HG03565 (cell line): ENCODE results near the gene MUC15.
"Not testable (repeated sequence)": the region's sequence is repeated elsewhere in the genome, so short reads cannot be mapped to it uniquely, and the experiment has no call there.

Experiments used
- ATAC-seq: cut with Tn5 transposase; IDR thresholded peaks from one replicate; pipeline ENCODE4 v1.9.1; 2021; ENCODE audit warnings: mild to moderate bottlenecking, moderate library complexity; ENCODE audit not compliant: unreplicated experiment

Gene MUC15

GRCh38 chr11:26571861-26572654 is at the start of gene MUC15:
TSS of gene MUC15 (minus strand) at chr11:26572263. CDS start at chr11:26567094, 5,169 bp downstream.
- ATAC-seq, result no peak

- ATAC-seq, result no peak
Measured at GRCh38 chr11:26621132-26621531, 49.1 kb upstream of the MUC15 start.

GRCh38 chr11:26620282-26621045 is 48.4 kb upstream of the MUC15 start:
- ATAC-seq, result no peak

- no peak for ATAC-seq
Measured at GRCh38 chr11:26618441-26618840, 46.4 kb upstream of the MUC15 start.

- ATAC-seq, result no peak
Measured at GRCh38 chr11:26613759-26614158, 41.7 kb upstream of the MUC15 start.

- no peak for ATAC-seq
Measured at GRCh38 chr11:26608507-26609146, 36.6 kb upstream of the MUC15 start.

- no peak for ATAC-seq
Measured at GRCh38 chr11:26607725-26608506, 35.9 kb upstream of the MUC15 start.

GRCh38 chr11:26599876-26600434 is 27.9 kb upstream of the MUC15 start:
- no peak for ATAC-seq

- ATAC-seq, result no peak
Measured at GRCh38 chr11:26599425-26599824, 27.4 kb upstream of the MUC15 start.

GRCh38 chr11:26597899-26598298 is 25.8 kb upstream of the MUC15 start:
- ATAC-seq, result no peak

- not testable (repeated sequence) for ATAC-seq
Measured at GRCh38 chr11:26597049-26597689, 25.1 kb upstream of the MUC15 start.

- ATAC-seq, result not testable (repeated sequence)
Measured at GRCh38 chr11:26595207-26595865, 23.3 kb upstream of the MUC15 start.

- ATAC-seq, result no peak
Measured at GRCh38 chr11:26593691-26594090, 21.6 kb upstream of the MUC15 start.

GRCh38 chr11:26587073-26587472 is 15.0 kb upstream of the MUC15 start:
- ATAC-seq, result no peak

- no peak for ATAC-seq
Measured at GRCh38 chr11:26584818-26585217, 12.8 kb upstream of the MUC15 start.

- no peak for ATAC-seq
Measured at GRCh38 chr11:26583550-26583949, 11.5 kb upstream of the MUC15 start.

GRCh38 chr11:26580929-26581328 is 8.9 kb upstream of the MUC15 start:
- ATAC-seq, result no peak

- no peak for ATAC-seq
Measured at GRCh38 chr11:26579683-26580082, 7.6 kb upstream of the MUC15 start.

- no peak for ATAC-seq
Measured at GRCh38 chr11:26578998-26579661, 7.1 kb upstream of the MUC15 start.
